Cardiac septum (tissue), 1 donor: Measurements from ENCODE around the gene OTOA. TPM values are rescaled to one million over a fixed set of nuclear protein-coding genes. Genes with fewer than 3 reads are reported as not detected.
"Not testable (repeated sequence)": the region's sequence is repeated elsewhere in the genome, so short reads cannot be mapped to it uniquely, and the experiment has no call there.

Experiments used
- DNase-seq: peaks from one replicate; pipeline ENCODE4 v3.0.0-alpha.2; 2020; ENCODE audit warnings: low spot score
- intact Hi-C: fragments of 100-400 bp; cut with DNase I; formaldehyde crosslinking; loops from one replicate; pipeline ENCODE4 v1.14.0; 2022
- total RNA-seq: library from RNA; stranded (reverse); fragmentation: NEBNext Ultra II Directional; extraction: Animal tissue kit (Norgen Biotek cat#: 25700); gene quantifications from one replicate; pipeline ENCODE4 v1.2.1, GENCODE V29; 2021
- donor health status: DM: no; HTN: no; CAD: no.

The OTOA gene
- total RNA-seq, 1 donor from 2014 or later, result 0.11 TPM

GRCh38 chr16:21708533-21709115 is 44.9 kb downstream of the OTOA start:
- intact Hi-C loops, result loop anchor here (2.0 to 5.0 kb wide), 2 partner anchors 52 to 131 kb away; no protein-coding TSS in a partner anchor
- DNase-seq, result no peak

- intact Hi-C loops, result no loop called here
- DNase-seq, result no peak
Observed at GRCh38 chr16:21710938-21711337, 47.2 kb downstream of the OTOA start.

GRCh38 chr16:21713549-21714368 is 50.0 kb downstream of the OTOA start:
- intact Hi-C loops, result no loop called here
- no peak for DNase-seq

- DNase-seq, intact Hi-C loops: not testable (repeated sequence)
Observed at GRCh38 chr16:21714369-21714618, 50.5 kb downstream of the OTOA start.

GRCh38 chr16:21717608-21718007 is 53.8 kb downstream of the OTOA start:
- intact Hi-C loops, result no loop called here
- no peak for DNase-seq

- intact Hi-C loops, result no loop called here
- no peak for DNase-seq
Observed at GRCh38 chr16:21719283-21719682, 55.5 kb downstream of the OTOA start.

- intact Hi-C loops, result no loop called here
- no peak for DNase-seq
Observed at GRCh38 chr16:21720533-21720932, 56.8 kb downstream of the OTOA start.

- intact Hi-C loops, result no loop called here
- no peak for DNase-seq
Observed at GRCh38 chr16:21722771-21723455, 59.1 kb downstream of the OTOA start.

GRCh38 chr16:21723532-21723931 is 59.8 kb downstream of the OTOA start:
- intact Hi-C loops, result no loop called here
- no peak for DNase-seq

GRCh38 chr16:21727344-21727743 is 63.6 kb downstream of the OTOA start:
- intact Hi-C loops, result no loop called here
- DNase-seq, result no peak

GRCh38 chr16:21731233-21731632 is 67.5 kb downstream of the OTOA start:
- DNase-seq, intact Hi-C loops: not testable (repeated sequence)

GRCh38 chr16:21740637-21741036 is 76.9 kb downstream of the OTOA start:
- intact Hi-C loops, DNase-seq: not testable (repeated sequence)

GRCh38 chr16:21756192-21757079 is 92.7 kb downstream of the OTOA start:
- intact Hi-C loops, DNase-seq: not testable (repeated sequence)

- DNase-seq, intact Hi-C loops: not testable (repeated sequence)
Observed at GRCh38 chr16:21757080-21757671, 93.4 kb downstream of the OTOA start.

GRCh38 chr16:21768280-21768679 is 104.5 kb downstream of the OTOA start:
- DNase-seq, intact Hi-C loops: not testable (repeated sequence)

GRCh38 chr16:21768810-21769209 is 105.0 kb downstream of the OTOA start:
- DNase-seq, intact Hi-C loops: not testable (repeated sequence)

GRCh38 chr16:21769284-21769683 is 105.5 kb downstream of the OTOA start:
- intact Hi-C loops, DNase-seq: not testable (repeated sequence)

GRCh38 chr16:21770584-21770983 is 106.8 kb downstream of the OTOA start:
- intact Hi-C loops, DNase-seq: not testable (repeated sequence)

- DNase-seq, intact Hi-C loops: not testable (repeated sequence)
Observed at GRCh38 chr16:21772547-21773206, 108.9 kb downstream of the OTOA start.
